CD1c-positive myeloid dendritic cell (primary cell): ENCODE measurements around the gene GPR142.

Source experiments
- DNase-seq: peaks from one replicate; pipeline ENCODE4 v3.0.0-alpha.2; 2016; ENCODE audit errors: extremely low spot score

The GPR142 gene

GRCh38 chr17:74369665-74370490, 2.6 kb downstream of the GPR142 start:
- no peak for DNase-seq

DNA sequence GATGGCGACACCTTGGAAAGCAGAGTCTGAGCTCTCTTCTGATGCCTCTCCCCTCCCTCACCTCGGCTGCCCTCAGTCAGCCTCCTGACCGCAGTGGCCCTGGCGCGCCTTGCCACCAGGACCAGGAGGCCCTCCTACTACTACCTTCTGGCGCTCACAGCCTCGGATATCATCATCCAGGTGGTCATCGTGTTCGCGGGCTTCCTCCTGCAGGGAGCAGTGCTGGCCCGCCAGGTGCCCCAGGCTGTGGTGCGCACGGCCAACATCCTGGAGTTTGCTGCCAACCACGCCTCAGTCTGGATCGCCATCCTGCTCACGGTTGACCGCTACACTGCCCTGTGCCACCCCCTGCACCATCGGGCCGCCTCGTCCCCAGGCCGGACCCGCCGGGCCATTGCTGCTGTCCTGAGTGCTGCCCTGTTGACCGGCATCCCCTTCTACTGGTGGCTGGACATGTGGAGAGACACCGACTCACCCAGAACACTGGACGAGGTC, 4.4 kb downstream of the GPR142 start:
- DNase-seq, result no peak

DNA sequence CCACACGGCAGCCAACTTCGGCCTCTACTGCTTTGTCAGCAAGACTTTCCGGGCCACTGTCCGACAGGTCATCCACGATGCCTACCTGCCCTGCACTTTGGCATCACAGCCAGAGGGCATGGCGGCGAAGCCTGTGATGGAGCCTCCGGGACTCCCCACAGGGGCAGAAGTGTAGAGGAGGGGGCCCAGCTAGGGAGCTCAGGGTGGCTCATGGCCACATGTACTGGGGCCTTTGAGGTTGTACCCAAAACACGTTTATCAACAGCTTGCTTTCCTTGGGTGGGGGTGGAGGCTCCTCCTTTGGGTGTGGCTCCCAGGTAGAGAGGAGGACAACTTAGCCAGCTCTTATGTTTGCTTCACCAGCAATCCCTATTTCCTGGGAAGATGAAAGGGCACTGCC, 5.1 kb downstream of the GPR142 start:
- no peak for DNase-seq

DNA sequence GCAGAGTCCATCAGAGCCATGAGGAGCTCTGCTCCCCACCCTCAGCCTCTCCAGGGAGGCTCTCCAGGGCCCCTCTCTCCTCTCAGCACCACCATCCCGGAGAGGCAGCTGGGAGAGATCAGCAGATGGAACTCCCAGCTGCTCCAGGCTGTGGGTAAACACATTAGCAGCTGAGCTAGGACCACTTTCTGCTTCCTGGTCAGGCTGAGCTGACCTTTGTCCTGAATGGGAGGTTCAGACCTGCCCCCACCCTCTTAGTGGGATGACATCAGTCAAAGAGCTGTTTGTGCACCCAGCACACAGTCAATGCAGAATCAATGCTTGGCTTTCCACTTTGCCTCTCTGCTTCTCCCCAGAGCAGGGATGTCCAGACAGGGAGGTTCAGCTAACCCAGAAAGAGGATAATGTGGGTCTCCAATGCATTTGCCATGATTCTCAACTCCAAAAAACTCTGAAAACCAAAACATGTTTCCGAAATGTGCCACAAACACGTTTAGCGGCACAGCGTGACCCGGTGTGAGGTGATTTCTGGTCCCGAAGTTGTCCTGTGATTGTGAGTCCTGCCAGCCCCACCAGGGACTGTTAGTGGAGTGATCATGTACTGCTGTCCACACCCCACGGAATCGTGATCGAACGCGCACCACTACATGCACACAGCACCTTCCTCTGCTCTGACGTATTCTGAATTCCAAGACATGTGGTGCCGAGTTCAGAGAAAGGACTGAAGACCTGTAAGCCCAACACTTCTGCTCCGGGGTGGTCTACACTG, 6.7 kb downstream of the GPR142 start:
- no peak for DNase-seq

GRCh38 chr17:74374858-74375257, 7.6 kb downstream of the GPR142 start:
- DNase-seq, result peak; percentile 43

GRCh38 chr17:74379495-74380085, 12.3 kb downstream of the GPR142 start:
- peak; percentile 93 for DNase-seq

- no peak for DNase-seq
These were observed 13.0 kb downstream of the GPR142 start for GRCh38 chr17:74380086-74380958.

DNA sequence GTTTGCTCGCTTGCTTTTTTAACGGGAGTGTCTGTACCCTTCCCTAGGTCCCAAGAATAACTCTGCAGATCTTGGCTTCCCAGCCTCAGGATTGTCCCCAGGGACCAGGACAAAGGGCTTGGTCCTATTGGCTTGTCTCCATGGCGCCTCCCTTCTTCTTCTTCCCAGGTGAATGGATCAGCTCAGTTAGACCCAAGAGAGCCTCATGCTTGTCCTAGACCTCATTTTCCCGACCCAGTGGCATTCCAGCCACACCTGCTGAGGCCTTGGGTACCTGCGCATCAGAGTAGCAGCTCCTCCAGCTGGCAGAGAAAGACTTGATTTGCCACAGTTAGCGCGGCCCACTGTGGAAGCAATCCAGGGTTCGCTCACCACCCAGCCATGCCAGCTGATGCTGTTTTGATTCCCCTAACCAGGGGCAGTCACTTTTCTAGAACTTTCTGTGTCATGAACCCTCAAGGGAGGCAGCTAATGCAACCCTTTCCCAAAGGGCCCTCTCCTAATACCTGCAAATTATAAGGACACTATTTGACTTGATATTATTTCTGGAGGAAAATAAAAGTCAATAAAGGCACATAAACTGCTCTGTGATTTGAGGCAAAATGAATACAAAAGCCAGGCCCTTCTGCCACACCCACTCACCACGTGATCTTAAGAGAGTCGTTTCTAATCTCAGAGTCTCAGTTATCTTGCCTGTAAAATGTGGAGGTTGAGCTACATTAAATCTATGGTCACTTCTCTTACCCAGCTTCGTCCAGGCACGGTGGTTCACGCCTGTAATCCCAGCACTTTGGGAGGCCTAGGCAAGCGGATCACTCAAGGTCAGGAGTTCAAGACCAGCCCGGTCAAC, 13.9 kb downstream of the GPR142 start:
- DNase-seq, result no peak

- DNase-seq, result no peak
These were observed 15.8 kb downstream of the GPR142 start for GRCh38 chr17:74383141-74383540.

DNA sequence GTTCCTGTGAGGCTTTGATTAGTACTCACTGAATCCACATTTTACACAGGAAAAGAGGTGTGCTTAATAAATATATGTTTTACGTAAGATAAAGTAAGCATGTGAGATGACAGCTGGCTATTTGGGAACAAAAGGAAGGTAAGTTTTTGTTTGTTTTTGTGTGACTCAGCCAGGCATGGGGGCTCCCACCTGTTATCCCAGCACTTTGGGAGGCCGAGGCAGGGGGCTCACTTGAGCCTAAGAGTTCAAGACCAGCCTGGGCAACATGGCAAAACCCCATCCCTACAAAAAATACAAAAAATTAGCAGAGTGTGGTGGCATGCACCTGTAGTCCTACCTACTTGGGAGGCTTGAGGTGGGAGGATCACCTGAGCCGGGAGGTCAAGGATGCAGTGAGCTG, 17.9 kb downstream of the GPR142 start:
- DNase-seq, result no peak

DNA sequence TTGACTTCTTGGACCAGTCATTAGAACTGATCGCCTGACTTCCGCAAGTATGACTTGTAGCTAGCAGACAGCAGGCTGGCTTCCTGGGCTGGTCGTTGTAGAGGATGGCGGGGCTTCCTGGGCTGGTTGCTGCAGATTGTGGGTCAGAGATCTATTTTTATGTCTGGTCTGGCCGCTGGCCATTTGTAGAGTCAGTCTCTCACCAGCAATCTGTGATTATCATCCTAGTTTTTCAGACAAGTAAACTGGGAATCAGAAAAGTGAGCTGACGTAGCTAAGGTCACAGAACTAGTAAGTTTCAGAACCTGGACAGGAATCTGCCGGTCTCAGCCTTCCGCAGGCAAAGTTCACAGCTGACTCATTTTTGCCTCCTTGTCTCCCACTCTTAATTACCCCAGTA, 19.1 kb downstream of the GPR142 start:
- DNase-seq, result peak; percentile 11

GRCh38 chr17:74387365-74388218, 20.3 kb downstream of the GPR142 start:
- no peak for DNase-seq

GRCh38 chr17:74389084-74389753, 21.9 kb downstream of the GPR142 start:
- DNase-seq, result no peak

GRCh38 chr17:74389937-74390679, 22.8 kb downstream of the GPR142 start:
- no peak for DNase-seq

DNA sequence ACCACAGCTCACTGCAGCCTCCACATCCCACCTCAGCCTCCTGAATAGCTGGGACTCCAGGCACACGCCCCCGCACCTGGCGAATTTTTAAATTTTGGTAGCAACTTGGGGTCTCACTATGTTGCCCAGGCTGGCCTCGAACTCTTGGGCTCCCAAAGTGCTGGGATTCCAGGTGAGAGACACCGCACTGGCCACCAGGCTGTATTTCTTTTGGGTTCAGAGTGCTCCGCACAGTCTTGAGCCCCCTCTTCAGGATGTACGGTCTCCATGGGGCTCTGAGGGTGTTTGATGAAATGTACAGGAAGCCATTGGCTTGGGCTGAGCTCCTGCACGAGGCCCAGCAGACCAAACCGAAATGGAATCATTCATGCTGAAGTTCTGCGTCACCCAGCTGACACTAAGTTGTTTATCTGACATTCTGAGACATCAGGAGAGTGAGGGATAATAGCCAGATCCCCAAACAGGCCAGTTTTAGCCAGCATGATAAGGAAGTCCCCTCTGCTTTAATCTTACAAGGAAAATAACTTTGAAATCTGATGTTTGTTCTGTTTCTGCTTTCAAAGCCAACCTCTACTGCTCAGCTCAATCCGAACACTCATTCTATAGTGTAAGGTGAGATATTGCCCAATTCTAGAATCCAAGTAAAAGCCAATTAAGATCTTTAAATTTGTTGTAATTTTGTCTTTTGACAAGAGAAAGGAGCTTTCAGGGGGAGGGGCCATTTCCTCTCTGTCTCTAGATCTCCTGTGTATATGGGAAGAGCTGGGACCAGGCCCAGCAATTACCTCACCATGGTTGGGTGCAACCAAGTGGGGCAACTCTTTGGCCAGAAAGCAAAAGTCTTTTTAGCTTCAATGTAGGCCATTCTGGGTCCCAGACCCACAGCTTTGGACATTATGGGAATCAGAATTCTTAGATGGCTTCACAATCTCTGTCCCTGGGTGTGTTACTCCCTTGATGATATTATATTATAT, 23.7 kb downstream of the GPR142 start:
- no peak for DNase-seq

DNA sequence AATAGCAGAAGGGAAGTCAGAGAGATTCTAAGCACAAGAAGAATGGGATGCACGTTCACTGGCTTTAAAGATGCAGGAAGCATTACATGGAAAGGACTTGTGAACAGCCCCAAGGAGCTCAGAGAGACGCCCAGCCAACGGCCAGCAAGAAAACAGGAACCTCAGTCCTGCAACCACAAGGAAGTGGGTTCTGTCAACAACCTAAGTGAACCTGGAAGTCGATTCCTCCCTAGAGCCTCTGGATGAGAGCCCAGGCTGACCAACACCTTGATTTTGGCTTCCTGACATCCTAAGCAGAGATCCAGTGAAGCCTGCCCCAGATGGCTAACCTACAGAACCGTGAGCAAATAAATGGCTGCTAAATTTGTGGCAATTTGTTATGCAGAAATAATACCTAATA, 24.5 kb downstream of the GPR142 start:
- peak; percentile 49 for DNase-seq

- no peak for DNase-seq
These were observed 25.5 kb downstream of the GPR142 start for GRCh38 chr17:74392848-74393247.
